Coronary artery (tissue), 2 donors: ENCODE results near the gene FUOM.

ENCODE experiments used
- DNase-seq: peaks from one replicate; pipeline ENCODE4 v3.0.0-alpha.2; 2017; ENCODE audit warnings: low spot score
- H3K27ac ChIP-seq, 2 donors: fragments of 200-600 bp; sonication (generic); one replicate each; pipeline ENCODE4 v1.5.1; 2016 to 2019
- H3K4me3 ChIP-seq: fragments of 200-600 bp; sonication (generic); 2 replicates; pipeline ENCODE4 v1.5.1; 2016; ENCODE audit warnings: mild to moderate bottlenecking, moderate library complexity
- TF ChIP-seq, protein P1 (sequence below): fragments of 200-600 bp; sonication (generic); IDR thresholded peaks from one replicate; pipeline ENCODE4 v1.5.1; 2019; ENCODE audit warnings: antibody characterized with exemption

FUOM gene

GRCh38 chr10:133308421-133309099 is 49.3 kb downstream of the FUOM start, which contains the start of the genes TUBGCP2 and ZNF511:
TUBGCP2 (minus strand) TSS chr10:133308872; CDS start chr10:133302941, 5,931 bp downstream.
ZNF511 (plus strand) TSS chr10:133308914; CDS start chr10:133308944, 30 bp downstream.
- H3K27ac ChIP-seq, result peak within 1 kb of the TSS; percentile 92 to 97
- TF ChIP-seq, protein P1, sequence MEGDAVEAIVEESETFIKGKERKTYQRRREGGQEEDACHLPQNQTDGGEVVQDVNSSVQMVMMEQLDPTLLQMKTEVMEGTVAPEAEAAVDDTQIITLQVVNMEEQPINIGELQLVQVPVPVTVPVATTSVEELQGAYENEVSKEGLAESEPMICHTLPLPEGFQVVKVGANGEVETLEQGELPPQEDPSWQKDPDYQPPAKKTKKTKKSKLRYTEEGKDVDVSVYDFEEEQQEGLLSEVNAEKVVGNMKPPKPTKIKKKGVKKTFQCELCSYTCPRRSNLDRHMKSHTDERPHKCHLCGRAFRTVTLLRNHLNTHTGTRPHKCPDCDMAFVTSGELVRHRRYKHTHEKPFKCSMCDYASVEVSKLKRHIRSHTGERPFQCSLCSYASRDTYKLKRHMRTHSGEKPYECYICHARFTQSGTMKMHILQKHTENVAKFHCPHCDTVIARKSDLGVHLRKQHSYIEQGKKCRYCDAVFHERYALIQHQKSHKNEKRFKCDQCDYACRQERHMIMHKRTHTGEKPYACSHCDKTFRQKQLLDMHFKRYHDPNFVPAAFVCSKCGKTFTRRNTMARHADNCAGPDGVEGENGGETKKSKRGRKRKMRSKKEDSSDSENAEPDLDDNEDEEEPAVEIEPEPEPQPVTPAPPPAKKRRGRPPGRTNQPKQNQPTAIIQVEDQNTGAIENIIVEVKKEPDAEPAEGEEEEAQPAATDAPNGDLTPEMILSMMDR, result no peak
- peak within 1 kb of the TSS; percentile 92 for H3K4me3 ChIP-seq
- peak; percentile 93 for DNase-seq

DNA sequence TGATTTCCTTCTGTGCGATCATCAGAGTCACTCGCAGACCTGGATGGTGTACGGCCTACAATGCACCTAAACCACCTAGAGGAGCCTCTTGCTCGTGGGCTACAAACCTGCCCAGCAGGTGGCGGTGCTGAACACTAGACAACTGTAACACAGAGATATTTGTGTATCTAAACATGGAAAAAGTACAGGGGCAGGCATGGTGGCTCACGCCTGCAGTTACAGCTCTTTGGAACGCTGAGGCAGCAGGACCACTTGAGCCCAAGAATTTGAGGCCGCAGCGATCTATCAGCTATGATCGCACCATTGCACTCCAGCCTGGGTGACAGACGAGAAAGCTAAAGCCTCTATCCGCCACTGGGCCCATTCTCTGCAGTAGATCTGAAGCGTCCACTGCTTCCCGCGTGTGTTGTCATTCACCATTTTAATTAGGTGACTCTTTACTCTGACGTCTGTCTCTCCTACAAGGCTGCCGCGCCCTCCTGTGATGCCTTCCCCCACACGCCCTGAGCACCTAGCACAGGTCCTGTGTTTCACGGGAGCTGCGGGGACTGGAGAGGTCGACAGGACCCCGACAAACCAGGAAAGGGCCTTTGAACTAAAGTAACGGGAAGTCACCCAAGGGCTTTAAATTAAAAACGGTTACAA is 49.9 kb downstream of the FUOM start:
- peak overlapping the region; percentile 92 for H3K4me3 ChIP-seq
- TF ChIP-seq, protein P1, result no peak
- no peak for DNase-seq
- H3K27ac ChIP-seq, result peak overlapping the region; percentile 92 to 97

DNA sequence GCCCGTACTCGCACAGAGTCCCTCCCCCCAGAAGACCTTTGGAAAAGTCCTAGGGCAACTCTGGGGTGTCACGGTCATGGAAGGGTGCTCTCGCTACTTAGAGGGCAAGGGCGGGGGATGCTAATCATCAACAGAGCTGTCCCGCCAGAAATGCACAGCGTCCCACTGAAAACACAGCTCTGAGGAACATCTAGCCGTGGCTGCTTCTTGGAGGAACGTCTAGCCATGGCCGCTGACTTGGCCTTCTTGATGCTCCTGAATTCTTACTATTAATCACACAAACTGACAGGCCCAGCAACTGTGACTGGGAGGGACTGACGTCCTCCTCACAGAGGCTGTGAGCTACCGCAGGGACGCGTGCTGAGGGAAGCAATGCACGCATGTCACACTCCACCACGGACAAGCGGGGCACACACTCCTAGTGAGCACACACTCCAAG is 50.9 kb downstream of the FUOM start:
- TF ChIP-seq, protein P1, result no peak
- Histone ChIP-seq H3K27ac (no peak overlapping the region), H3K4me3 (peak overlapping the region; percentile 92)
- DNase-seq, result no peak

- no peak for DNase-seq
- Histone ChIP-seq H3K27ac (peak overlapping the region in 1 of 2 donors; percentile 62), H3K4me3 (no peak overlapping the region)
- TF ChIP-seq, protein P1, result no peak
Observed at GRCh38 chr10:133306097-133306476, 51.7 kb downstream of the FUOM start.
